Right lobe of liver (tissue), 4 donors: Measurements from ENCODE around the gene GPR155.

Experiments
- POLR2A ChIP-seq: fragments of 450-650 bp; IDR thresholded peaks from one replicate; pipeline ENCODE4 v1.6.1; 2017; ENCODE audit warnings: antibody characterized with exemption, mild to moderate bottlenecking
- TF ChIP-seq, protein P1 (sequence below), 4 donors: fragments of 200-600 bp in 3 of 4; fragments of 450-650 bp in 1 of 4; IDR thresholded peaks; one replicate each; pipeline versions ENCODE4 v1.5.1 to v1.8.0; 2016 to 2022; ENCODE audit warnings: antibody characterized with exemption in 4 of 4, mild to moderate bottlenecking in 2 of 4
- donor health status: DM: no; HTN: no; CAD: no.
- donor health status: DM: no; HTN: no; CAD: no.
- donor health status: DM: no; HTN: yes; CAD: no.

DNA sequence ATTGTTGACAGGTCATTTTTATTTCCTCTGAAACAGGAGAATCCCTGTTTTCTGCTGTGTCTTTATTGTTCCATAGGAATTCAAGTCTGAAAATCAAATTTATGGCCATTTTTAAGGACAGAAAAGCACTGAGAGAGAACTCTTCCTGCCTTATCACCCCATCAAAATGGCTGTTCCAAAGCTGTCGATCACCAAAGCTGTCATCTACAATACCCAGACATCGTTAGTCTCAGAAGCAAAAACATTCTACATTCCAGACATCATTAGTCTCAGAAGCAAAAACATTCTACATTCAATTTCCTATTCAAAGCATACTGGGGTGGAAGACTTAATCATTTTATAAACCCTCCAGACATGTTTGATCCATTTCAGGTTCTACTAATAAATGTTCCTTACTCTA lies 46.9 kb downstream of the GPR155 start:
- TF ChIP-seq, protein P1, sequence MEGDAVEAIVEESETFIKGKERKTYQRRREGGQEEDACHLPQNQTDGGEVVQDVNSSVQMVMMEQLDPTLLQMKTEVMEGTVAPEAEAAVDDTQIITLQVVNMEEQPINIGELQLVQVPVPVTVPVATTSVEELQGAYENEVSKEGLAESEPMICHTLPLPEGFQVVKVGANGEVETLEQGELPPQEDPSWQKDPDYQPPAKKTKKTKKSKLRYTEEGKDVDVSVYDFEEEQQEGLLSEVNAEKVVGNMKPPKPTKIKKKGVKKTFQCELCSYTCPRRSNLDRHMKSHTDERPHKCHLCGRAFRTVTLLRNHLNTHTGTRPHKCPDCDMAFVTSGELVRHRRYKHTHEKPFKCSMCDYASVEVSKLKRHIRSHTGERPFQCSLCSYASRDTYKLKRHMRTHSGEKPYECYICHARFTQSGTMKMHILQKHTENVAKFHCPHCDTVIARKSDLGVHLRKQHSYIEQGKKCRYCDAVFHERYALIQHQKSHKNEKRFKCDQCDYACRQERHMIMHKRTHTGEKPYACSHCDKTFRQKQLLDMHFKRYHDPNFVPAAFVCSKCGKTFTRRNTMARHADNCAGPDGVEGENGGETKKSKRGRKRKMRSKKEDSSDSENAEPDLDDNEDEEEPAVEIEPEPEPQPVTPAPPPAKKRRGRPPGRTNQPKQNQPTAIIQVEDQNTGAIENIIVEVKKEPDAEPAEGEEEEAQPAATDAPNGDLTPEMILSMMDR (IDR thresholded peaks at IDR 0.05): no peak
- TF ChIP-seq POLR2A: no peak
